ENCODE data around the gene SLC35E1.
"Not testable (repeated sequence)": the region's sequence is repeated elsewhere in the genome, so short reads cannot be mapped to it uniquely, and the experiment has no call there.

SLC35E1 gene

GRCh38 chr19:16525751-16526481, 46.3 kb downstream of the SLC35E1 start:
- in situ Hi-C loops (cut with MboI; ENCODE audit: low sequenced_read_pairs): no loop called here

GRCh38 chr19:16524991-16525734, 47.1 kb downstream of the SLC35E1 start:
- in situ Hi-C loops (cut with MboI; ENCODE audit: low sequenced_read_pairs): no loop called here

- in situ Hi-C loops (cut with MboI; ENCODE audit: low sequenced_read_pairs): no loop called here
Measured at GRCh38 chr19:16522559-16523377, 49.4 kb downstream of the SLC35E1 start.

- in situ Hi-C loops (cut with MboI; ENCODE audit: low sequenced_read_pairs): no loop called here
Measured at GRCh38 chr19:16521715-16522289, 50.4 kb downstream of the SLC35E1 start.

GRCh38 chr19:16520986-16521624, 51.1 kb downstream of the SLC35E1 start:
- in situ Hi-C loops (cut with MboI; ENCODE audit: low sequenced_read_pairs): no loop called here

GRCh38 chr19:16520074-16520973, 51.9 kb downstream of the SLC35E1 start:
- in situ Hi-C loops (cut with MboI; ENCODE audit: low sequenced_read_pairs): no loop called here

GRCh38 chr19:16519230-16519687, 53.0 kb downstream of the SLC35E1 start:
- in situ Hi-C loops (cut with MboI; ENCODE audit: low sequenced_read_pairs): no loop called here

- in situ Hi-C loops (cut with MboI; ENCODE audit: low sequenced_read_pairs): no loop called here
Measured at GRCh38 chr19:16518483-16519229, 53.6 kb downstream of the SLC35E1 start.

- in situ Hi-C loops (cut with MboI; ENCODE audit: low sequenced_read_pairs): no loop called here
Measured at GRCh38 chr19:16518061-16518460, 54.2 kb downstream of the SLC35E1 start.

GRCh38 chr19:16516923-16517610, 55.1 kb downstream of the SLC35E1 start:
- in situ Hi-C loops (cut with MboI; ENCODE audit: low sequenced_read_pairs): no loop called here

- in situ Hi-C loops (cut with MboI; ENCODE audit: low sequenced_read_pairs): no loop called here
Measured at GRCh38 chr19:16516381-16516780, 55.8 kb downstream of the SLC35E1 start.

GRCh38 chr19:16514383-16515019, 57.7 kb downstream of the SLC35E1 start:
- in situ Hi-C loops (cut with MboI; ENCODE audit: low sequenced_read_pairs): no loop called here

- in situ Hi-C loops (cut with MboI; ENCODE audit: low sequenced_read_pairs): not testable (repeated sequence)
Measured at GRCh38 chr19:16512611-16513010, 59.6 kb downstream of the SLC35E1 start.

- in situ Hi-C loops (cut with MboI; ENCODE audit: low sequenced_read_pairs): no loop called here
Measured at GRCh38 chr19:16509141-16510061, 62.8 kb downstream of the SLC35E1 start.

- in situ Hi-C loops (cut with MboI; ENCODE audit: low sequenced_read_pairs): no loop called here
Measured at GRCh38 chr19:16508546-16508945, 63.7 kb downstream of the SLC35E1 start.

GRCh38 chr19:16506961-16507360, 65.3 kb downstream of the SLC35E1 start:
- in situ Hi-C loops (cut with MboI; ENCODE audit: low sequenced_read_pairs): no loop called here

GRCh38 chr19:16506161-16506560, 66.1 kb downstream of the SLC35E1 start:
- in situ Hi-C loops (cut with MboI; ENCODE audit: low sequenced_read_pairs): not testable (repeated sequence)

Data from HL-60/S4 (cell line).